Fibroblast of the conjunctiva (primary cell): ENCODE data around the gene CELF6.
A peak's percentile ranks its signal among the peaks of the same experiment; 100 is the strongest.

Experiments
- DNase-seq: peaks from one replicate; pipeline ENCODE4 v3.0.0-alpha.2; 2010; ENCODE audit warnings: low read depth

Gene CELF6

DNA sequence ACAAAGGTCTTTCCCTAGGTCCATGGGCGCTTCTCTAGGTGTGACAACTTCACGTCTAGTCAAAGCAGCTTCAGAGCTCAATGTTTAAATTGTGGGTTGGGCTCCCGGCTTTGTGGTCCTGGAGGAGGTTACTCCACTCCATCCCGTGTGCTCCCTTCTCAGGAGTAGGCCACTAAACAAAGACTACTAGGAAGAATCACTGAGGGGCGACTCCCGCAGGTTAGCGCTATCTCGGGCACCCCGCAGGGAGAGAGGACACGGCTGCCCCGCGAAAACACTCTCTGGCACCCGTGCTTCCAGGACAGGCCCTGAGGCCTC, 48.1 kb downstream of the CELF6 start:
- no peak for DNase-seq

DNA sequence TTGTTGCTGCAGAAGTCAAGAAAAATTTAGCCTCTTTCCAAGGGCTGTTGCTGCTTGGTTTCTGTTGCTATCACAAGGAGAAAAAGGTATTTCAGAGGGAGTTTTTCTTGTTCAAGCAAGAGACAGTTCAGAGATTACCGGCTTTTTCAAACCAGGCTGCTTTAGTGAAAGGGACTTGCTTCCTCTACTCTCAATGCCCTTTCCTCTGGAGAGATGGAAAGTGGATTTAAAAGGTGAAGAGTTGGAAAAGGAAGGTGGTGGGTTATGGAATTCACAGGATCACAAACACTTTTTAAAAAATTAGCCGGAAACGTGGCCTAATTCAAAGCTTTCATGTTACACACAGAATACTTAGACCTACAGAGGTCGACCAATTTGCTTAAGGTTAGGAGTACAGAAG, 48.7 kb downstream of the CELF6 start:
- no peak for DNase-seq

- DNase-seq, result no peak
These were observed 50.2 kb downstream of the CELF6 start for GRCh38 chr15:72269739-72270138.

GRCh38 chr15:72265031-72265430, 54.9 kb downstream of the CELF6 start:
- DNase-seq, result no peak

- no peak for DNase-seq
These were observed 67.2 kb downstream of the CELF6 start for GRCh38 chr15:72252663-72253299.

GRCh38 chr15:72249142-72249810, 70.7 kb downstream of the CELF6 start:
- no peak for DNase-seq

DNA sequence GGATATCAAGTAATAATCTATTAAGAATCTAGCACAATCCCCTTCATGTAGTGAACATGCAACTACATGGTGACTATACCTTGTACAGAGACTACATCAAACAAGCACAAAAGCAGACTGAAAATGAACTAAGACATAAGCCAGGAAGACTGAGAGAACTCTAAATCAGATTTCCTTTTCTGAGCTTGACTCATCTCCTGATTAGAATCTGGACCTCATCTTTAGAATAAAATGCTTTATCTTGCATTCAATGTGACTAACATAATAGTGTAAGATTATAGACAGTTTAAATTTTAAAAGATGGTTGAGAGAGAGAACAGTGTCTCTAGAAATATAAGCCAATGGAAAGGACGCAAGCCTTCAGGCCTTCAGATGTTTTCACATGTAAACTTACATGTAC, 71.4 kb downstream of the CELF6 start:
- no peak for DNase-seq

- DNase-seq, result no peak
These were observed 77.1 kb downstream of the CELF6 start for GRCh38 chr15:72242775-72243370.

GRCh38 chr15:72239652-72240051, 80.3 kb downstream of the CELF6 start:
- no peak for DNase-seq

DNA sequence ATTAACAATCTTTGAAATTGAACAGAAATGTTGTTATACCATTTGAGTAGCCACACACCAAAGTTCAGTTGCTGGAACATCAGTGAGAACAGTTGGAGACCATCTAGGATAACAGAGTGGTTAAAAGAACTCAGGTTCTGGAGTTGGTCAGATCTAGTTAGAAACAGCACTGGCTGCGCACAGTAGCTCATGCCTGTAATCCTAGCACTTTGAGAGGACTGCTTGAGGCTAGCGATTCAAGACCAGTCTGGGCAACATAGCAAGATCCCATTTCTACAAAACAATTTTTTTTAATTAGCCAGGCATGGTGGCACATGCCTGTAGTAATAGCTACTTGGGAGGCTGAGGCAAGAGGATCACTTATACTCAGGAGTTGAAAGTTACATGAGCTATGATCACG, 81.4 kb downstream of the CELF6 start:
- DNase-seq, result no peak

GRCh38 chr15:72237853-72238224, 82.1 kb downstream of the CELF6 start:
- DNase-seq, result no peak

DNA sequence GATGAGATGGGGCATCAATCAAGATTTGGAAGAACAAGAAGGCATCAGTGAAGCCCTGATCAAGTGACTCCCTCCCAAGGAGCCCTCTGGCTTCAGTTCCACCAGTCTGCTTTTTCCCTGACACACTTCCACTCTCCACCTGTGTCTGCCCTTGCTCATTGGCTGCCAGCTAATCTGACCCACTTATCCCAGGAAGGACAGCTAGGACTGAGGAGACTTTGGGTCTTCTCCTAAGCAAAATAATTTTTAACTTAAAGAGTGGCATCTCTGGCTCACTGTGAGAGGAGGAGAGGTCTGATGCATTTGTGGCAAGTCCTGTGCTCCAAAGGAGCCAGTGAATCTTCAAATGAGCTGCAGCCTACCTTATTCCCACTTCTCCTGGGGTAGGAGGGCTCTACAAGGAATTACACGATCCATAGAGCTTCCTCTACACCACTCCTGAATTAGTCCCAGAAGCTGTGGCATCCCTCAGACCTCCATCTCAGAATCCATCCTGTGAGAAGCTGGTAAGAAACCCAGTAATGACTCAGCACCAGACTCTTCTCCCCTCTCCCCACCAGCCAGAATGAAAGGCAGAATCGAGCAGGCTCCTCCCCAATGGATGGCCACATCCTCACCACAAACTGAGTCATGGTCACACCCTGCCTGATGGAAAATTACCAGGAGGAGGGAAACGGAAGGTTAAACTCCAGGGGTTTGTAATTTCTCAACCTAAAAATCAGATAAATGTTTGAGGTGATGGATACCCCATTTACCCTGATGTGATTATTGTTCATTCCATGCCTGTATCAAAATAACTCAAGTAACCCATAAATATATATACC, 82.7 kb downstream of the CELF6 start:
- DNase-seq, result peak; percentile 96

DNA sequence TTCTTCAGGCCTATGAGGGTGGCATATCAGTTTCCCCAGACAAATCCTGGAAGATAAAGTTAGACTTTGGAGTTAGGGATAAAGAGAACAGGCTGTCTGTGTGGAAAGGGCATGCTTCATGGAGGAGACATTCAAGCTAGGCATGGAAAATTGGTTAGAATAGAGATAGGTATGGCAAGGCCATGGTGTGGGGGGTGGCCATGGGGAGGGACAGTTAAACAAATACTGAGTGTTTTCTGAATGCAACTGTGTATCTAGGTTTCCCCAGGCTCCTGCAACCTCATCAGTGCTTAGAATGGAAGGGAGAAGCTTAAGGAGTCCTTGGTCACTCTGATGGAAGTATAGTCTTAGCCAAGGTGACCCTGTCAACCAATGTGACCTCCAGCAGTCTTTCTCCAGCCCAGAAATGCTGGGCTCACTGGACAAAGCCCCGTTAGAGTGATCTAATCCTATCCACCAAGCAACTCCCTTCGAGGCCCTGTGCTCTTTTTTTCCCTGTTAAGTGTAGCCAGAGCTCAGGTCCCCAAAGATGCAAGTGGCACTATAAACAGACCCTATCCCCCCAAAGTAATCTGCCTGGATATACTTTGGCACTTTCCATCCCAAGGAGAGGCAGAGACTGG, 83.5 kb downstream of the CELF6 start:
- DNase-seq, result no peak

GRCh38 chr15:72235298-72235697, 84.7 kb downstream of the CELF6 start:
- no peak for DNase-seq
